Measurements from ENCODE around the gene SLC6A19.

DNA sequence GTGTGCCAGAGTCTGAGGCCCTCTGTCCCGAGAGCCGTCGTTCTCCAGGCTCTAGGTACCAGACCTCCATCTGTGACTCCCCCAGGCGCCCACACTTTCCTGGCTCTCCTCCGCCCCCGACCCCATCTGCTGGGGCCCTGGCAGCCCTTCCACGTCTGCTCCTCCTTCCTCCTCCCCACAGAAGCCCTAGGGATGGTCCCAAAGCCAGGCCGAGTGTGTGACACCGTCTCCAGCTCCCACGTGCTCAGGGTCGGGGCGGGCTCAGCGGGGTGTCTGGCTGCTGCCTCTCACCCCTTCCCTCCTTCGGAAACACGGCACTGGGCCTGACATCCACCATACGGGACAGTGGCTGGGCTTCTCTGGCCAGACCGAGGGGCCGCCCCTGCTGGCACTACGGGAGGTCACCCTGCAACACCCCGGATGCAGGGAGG is 20.5 kb upstream of the SLC6A19 start:
- TF ChIP-seq, protein P1, sequence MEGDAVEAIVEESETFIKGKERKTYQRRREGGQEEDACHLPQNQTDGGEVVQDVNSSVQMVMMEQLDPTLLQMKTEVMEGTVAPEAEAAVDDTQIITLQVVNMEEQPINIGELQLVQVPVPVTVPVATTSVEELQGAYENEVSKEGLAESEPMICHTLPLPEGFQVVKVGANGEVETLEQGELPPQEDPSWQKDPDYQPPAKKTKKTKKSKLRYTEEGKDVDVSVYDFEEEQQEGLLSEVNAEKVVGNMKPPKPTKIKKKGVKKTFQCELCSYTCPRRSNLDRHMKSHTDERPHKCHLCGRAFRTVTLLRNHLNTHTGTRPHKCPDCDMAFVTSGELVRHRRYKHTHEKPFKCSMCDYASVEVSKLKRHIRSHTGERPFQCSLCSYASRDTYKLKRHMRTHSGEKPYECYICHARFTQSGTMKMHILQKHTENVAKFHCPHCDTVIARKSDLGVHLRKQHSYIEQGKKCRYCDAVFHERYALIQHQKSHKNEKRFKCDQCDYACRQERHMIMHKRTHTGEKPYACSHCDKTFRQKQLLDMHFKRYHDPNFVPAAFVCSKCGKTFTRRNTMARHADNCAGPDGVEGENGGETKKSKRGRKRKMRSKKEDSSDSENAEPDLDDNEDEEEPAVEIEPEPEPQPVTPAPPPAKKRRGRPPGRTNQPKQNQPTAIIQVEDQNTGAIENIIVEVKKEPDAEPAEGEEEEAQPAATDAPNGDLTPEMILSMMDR (IDR thresholded peaks at IDR 0.05) = no peak
- TF ChIP-seq POLR2A (IDR thresholded peaks at IDR 0.05) = no peak

All from lower leg skin (tissue), 3 donors.